HG03460 (cell line): Measurements from ENCODE around the gene MRPL21.
"Not testable (repeated sequence)": the region's sequence is repeated elsewhere in the genome, so short reads cannot be mapped to it uniquely, and the experiment has no call there.

Experiments
- ATAC-seq: cut with Tn5 transposase; IDR thresholded peaks from one replicate; pipeline ENCODE4 v1.9.1; 2021; ENCODE audit not compliant: unreplicated experiment

MRPL21 gene

DNA sequence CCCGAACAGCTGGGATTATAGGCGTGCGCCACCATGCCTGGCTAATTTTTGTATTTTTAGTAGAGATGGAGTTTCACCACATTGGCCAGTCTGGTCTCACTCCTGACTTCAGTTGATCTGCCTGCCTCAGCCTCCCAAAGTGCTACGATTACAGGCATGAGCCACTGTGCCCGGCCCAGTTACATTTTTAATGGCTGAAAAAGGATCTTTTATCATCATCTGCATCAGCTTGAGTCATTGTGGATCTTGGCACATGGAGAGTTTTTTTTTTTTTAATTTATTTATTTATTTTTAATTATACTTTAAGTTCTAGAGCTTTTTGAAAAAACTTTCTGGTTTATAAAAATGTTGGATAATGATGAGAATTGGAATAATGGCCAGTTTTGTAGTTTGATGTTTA, 8.6 kb upstream of the MRPL21 start:
- no peak for ATAC-seq

DNA sequence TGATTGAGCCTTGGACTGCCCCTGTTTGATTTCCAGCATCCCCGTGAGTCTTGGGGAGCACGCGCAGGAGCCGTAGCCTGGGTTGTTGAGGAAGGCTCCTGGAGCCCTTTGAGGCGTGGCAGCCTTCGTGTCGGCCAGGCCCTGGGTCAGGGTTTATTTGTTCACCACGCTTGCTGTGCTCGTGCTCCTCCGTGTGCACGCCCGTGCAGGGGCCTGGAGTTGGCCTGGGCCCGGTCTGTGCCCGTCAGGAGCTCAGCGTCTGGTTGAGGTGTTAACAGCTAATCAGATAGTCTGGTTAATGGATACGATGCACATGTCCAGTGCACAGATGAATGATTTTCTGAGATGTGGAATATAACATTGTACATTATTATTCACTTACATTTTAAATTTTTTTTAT, 8.1 kb upstream of the MRPL21 start:
- ATAC-seq: no peak

DNA sequence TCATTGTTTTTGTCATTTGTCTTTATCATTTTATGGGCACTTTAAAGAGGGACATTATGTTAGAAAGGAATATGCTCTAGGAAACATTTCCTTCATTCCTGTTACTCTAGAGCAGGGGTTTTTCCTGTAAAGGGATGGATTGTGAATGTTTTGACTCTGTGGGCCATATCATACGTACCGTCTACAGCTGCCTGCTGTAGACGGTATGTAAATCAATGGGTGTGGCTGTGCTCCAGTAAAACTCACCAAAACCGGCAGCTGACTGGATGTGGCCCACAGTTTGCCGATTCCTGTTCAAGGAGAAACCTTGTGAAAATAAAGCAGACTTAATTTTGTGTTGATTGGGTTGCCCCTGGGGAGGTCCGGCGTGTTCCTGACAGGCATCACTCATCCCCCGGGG, 7.3 kb upstream of the MRPL21 start:
- ATAC-seq: no peak

DNA sequence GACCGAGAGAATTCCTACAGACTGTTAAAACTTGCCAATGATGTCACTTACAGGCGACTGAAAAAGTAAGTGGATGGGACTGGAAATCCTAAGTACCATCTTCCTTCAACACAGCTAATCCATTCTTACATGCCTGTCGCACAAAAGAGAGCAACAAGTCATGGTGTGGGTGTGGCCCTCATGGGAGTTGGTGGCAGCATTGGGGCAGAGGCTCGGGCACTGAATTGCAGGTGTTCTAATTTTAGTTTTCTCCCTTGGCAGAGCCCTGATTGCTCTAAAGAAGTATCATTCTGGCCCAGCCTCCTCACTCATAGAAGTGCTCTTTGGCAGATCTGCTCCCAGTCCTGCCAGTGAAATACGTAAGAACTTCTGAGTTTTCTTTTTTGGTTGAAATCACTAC, 4.6 kb upstream of the MRPL21 start:
- no peak for ATAC-seq

DNA sequence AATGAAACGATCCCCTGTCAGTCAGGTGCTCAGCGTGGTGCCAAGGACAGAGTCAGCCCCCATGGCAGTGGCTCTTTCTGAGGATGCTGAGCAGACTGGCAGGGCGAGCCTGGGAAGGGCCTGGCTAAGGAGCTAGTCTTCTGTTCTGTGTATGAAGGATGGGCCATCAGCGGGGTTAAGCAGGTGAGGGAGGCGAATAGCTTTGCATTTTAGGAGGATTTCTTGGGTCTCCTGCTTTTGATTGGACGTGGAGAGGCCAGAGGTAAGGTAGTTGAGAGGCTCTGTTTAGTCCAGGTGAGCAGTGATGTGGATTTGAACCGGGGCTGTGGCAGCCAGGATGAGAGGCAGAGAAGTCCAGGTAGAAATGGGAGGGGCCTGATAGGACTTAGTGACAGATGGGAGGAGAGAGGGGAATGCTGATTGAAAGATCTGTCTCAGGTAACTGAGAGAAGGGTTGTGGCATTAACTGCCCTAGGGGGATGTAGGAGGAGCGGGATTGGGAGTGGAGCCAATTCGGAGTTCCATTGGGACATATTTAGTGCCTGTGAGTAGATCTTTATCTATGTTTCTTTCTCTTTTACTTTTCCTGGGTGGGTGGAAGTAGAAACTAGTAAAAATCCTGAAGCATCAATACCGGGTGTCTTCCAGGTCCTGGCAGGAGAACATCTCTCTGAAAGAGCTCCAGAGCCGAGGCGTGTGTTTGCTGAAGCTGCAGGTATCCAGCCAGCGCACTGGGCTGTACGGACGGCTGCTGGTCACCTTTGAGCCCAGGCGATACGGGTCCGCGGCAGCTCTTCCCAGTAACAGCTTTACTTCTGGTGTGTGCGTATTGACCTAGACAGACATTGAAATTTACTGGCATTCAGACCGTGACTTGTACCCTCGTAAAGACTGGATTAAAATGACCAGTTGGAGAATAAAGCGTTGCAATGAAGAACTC, 2.1 kb upstream of the MRPL21 start:
- no peak for ATAC-seq

DNA sequence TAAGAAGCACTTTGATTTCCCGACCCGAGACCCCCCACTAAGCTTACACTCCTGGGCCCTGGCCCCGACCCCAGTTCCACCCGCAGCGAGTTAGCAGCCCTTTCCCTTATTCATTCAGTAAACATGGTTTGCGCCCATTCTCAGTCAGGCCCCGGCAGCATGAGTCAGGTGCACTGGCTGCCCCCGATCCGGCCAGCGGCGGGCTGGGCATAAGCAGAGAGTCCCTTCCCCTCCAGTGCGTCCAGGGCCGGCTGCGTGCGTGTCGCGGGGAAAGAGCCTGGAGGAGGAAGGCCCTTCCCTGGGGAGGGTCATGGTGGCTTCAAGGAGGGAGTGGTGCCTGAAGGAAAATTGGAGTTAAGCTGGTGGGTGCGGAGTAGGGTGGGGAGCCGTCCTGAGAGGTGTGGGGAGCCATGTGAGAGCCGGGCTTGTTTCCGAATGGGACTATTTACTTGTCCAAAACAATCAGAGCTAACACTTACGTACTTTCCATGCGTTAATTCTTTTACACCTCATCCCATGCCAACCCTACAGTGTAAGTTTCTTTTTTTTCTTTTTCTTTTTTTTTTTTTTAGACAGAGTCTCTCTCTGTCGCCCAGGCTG, 716 bp upstream of the MRPL21 start:
- ATAC-seq: peak; percentile 15

DNA sequence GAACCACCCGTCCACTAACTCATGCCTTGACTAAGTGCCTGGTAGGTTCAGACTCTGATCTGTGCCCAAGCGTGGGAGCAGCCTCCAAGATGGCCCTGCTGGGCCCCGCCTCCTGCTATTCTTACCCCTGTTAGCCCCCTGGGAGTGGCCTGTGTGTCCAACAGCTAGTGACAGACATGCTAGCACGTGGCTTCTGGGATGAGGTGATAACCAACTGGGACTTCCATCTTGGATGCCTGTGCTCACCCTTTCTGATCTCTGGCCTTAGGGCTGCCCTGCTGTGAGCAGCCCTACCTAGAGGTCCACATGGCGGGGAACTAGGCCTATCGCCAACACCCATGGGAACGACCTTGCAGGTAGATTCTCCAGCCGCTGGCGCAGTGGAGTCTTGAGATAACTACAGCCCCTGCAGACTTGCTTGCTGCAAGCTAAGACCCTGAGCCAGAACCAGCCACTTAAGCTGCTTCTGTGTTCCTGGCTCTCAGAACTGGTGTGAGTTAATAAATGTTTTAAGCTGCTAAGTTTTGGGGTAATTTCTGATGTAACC, 2.7 kb downstream of the MRPL21 start:
- no peak for ATAC-seq

DNA sequence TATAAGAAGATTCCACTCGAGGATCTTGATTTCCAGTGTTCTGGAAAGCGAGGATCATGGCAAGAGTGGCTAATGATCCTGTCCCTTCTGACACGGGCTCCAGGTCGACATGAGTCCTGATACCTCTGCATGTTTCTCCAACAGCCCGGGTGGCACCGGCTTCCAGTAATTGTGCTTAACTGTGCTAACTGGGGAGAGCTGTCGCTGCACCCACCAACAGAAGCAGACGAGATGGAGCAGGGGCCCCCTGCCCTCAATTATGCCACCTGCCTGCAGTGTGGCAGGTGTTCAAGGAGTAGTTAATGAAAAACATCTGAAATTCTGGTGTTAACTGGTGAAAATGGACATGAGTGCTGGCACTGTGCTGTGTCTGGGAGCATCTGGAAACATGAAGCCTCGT, 6.2 kb downstream of the MRPL21 start:
- no peak for ATAC-seq

DNA sequence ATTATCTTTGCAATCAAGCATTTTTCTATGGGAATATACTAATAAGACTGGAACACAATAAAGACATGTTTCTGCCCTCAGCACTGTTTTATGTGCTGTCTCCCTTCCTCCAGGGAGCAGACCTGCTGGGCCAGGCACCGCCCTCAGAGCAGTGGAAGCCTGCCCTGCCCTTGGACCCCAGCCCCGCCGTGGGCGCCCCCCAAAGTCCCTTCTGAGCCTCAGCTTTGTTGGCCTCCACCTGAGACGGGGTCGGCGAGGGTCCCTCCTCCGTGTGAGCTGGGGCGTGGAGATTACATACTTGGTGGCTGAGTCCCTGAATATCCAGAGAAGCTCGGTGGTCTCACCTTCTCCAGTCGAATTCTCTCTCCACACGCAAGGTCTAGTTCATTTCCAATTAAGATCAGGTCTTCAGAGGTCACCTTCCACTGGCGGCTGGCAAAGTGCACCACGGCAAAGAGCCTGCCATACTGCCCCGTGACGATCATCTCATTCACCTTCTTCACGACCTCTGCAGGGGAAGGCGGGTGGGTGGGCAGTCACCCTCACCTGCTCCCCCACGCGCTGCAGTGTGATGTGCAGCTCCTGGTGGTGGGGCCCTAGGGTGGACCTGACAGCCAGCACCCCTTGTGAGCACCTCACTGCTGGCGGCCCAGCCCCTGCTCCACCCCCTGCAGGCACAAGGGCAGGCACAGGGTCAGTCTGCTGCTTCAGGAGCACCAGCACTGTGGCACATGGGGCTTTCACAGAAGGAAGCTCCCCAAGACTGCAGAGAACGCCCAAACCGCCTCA, 7.3 kb downstream of the MRPL21 start:
- no peak for ATAC-seq

DNA sequence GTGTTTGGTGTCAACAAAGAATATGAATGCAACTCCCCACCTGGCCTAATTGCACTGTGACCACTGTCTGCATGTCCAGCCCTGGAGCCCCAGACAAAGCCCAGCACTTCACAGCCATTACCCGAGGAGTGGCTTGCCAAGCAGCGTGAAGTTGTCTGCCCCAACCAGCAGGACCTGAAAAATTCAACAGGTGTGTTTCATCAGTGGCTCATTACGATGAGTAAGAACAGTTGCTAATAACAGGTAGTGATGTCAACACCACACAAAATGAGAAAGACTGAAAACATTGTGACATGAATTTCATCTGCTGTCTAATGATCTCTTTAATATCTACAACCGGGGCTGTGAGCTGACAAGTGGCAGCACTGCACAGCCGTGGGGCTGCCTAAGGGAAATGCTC, 10.3 kb downstream of the MRPL21 start:
- no peak for ATAC-seq

DNA sequence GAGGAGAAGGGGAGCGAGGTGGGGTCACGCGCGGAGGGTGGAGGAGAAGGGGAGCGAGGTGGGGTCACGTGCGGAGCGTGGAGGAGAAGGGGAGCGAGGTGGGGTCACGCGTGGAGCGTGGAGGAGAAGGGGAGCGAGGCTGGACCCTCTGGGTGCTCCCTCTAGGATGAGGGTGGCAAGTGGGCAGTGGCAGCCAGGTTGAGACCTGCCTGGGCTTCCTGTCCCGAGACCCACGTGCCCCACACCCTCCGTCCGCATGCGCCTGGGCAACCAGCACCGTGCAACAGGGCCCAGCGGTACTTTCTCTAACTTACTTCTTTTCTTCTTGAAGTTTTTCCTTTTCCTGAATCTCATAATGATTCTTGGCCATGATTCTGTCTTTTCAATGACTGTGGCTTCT, 11.1 kb downstream of the MRPL21 start:
- ATAC-seq: no peak

DNA sequence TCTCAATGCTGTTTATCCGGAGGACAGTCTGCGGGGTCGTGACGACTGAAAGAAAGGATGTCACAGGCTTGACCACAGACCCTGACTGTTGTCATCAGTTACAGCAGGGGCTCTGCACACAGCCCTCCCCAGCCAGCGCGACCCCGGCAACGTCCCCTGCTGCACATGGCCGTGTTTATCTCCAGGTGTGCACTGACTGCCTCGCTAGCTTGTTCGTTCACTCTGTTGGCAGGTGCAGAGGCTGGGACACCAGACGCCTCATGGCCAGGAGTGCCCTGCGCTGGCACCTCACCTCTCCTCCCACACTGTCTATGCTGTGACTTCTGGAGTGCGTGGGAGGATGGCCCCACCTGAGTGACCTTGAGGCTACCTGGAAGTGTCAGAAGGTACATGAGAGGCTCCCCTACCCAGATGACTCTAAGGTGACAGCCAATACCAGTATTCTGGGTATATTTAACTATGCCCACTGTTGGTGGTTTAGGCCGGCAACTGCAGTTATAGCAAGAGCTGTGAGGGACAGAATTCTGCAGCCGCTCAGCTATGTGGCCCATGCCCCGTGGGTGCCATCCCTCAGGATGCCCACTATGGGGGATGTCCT, 12.2 kb downstream of the MRPL21 start:
- no peak for ATAC-seq

DNA sequence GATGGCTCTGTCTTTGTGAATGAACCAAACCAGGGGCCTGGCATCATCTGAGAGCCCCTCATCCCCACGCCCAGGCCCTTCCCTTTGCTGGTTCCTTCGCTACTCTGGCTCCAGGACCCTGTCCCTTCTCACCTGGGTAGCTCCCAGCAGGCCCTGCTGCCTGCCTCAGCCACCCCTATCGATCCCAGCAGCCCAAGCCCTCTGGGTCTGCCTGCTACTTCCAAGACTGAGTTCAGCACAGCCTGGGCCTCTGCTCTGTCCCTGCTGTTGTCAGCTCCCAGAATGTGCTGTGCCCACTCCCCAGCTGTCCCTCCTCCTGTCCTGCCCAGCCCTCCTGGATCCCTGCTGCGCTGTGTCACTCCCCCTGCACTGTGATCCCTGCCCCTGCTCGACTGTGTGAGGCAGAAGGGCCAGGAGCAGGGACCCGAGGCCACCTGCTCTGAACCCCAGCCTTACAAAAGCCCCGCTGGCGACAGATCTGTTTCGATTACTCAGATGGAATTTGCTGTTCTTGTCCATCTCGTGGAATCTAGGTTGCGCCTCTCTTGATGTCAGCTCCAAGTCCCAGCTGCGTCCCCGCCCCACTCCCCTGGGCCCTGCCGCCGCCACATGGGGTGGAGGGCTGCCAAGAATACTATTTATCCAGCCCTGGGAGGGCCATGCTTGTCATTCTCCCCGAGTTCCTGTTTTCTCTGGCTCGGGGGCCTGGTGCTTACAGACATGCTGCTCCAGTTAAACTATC, 13.0 kb downstream of the MRPL21 start:
- no peak for ATAC-seq

DNA sequence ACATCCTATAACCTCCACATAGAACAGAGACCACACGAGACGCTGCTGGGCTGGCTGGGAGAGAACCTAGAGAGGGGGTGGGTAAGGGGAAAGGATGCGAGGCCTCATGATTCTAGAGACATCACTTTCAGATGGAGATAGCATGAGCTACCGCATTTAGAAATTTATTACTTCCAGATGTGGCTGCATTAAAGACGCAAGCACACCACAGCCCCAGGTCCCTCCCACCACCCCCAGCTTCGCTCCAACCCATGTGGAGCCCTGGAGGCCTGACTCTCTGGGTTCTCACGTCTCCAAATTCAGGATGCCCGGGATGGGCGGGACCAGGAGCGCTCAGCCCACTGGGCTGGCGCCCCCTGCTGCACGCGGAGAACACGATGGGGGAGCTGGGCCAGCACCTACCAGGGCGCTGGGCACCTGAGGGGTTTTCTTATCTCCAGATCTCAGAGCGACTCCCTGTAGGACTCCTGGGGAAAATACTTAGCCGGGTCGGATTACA, 13.6 kb downstream of the MRPL21 start:
- ATAC-seq: no peak

DNA sequence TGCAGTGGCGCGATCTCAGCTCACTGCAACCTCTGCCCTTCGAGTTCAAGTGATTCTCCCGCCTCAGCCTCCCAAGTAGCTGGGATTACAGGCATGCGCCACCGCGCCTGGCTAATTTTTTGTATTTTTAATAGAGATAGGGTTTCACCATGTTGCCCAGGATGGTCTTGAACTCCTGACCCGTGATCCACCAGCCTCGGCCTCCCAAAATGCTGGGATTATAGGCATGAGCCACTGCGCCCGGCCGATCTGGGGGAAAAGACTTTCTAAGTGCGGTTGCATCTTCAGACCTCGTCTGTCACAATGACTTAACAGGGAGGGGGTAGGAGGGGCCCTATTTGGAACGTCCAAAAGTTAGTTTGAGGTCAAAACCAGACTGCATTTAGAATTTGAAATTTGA, 18.8 kb downstream of the MRPL21 start:
- not testable (repeated sequence) for ATAC-seq

DNA sequence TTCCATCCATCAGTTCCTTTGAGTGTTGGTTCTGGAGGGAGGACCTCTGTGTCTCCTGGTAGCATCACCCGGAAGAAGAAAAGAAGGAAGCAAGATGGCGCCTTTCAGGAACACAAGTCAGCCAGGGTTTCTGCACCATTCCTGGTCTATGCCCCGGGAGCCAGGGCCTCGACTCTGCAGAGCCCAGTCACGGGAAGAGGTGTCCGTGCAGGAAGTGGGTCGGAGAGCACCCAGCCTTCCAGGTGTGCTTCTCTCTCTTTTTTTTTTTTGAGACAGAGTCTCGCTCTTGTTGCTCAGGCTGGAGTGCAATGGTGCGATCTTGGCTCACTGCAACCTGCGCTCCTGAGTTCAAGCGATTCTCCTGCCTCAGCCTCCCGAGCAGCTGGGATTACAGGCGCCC, 21.2 kb downstream of the MRPL21 start:
- ATAC-seq: no peak

DNA sequence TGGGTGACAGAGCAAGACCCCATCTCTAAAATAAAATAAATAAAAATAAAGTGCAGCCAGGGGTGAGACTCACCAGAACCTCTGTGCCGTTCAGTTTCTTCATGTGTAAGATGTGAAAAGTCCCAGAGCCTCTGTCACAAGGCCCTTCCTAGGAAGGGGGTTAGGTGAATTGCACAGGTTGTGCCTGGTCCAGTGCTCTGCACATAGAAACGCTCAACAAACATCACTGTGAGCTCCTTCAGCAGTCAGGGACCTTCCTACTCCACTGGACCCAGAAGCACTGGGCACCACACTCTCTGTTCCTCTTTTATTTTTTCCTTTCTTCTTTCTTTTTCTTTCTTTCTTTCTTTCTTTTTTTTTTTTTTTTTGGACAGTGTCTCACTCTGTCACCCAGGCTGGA, 22.3 kb downstream of the MRPL21 start:
- no peak for ATAC-seq

DNA sequence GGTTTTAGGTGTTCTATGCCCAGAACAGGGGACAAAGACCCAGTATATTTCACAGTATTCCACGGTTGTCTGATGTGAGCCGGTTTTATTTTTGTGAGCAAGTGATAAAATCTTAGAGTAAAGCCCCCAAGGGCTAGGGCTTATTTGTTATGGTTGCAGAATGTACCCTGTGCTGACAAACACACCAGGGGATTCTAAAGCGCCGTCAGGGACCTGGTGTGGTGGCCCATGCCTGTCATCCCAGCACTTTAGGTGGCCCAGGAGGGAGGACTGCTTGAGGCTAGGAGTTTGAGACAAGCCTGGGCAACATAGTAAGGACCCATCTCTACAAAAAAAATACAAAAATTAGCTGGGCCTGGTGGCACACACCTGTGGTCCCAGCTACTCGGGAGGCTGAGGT, 22.8 kb downstream of the MRPL21 start:
- ATAC-seq: no peak

DNA sequence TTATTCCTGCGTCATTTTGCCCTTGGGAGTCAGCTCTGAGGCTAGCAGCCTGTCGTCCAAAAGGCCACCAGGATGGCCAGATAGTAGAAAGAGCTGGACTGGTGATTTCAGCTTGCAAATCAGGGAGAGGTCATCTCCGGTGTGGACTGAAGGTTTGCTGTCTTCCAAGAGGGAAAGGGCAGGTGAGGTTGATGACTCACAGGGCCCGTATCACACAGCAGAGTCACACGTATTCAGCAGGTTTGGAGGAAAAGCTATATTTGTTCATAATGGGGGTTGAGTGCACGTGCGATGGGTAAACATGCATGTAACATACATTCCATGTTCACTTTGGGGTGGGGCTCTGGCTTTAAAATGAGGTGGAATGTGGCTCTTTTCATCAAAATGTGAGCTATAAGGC, 25.6 kb downstream of the MRPL21 start:
- ATAC-seq: no peak
